Mesendoderm (in vitro differentiated cells): Measurements from ENCODE around the gene TRPV3.
"Not testable (repeated sequence)": the region's sequence is repeated elsewhere in the genome, so short reads cannot be mapped to it uniquely, and the experiment has no call there.

Experiments used
- DNase-seq: peaks from one replicate; pipeline ENCODE4 v3.0.0; 2013
- H2AK5ac ChIP-seq: 2 replicates; pipeline ENCODE4 v1.6.1; 2013; ENCODE audit warnings: low read length, inconsistent platforms
- H2BK120ac ChIP-seq: 2 replicates; pipeline ENCODE4 v1.6.1; 2013; ENCODE audit warnings: low read depth, mild to moderate bottlenecking, low read length, moderate library complexity, mixed read lengths
- H2BK15ac ChIP-seq: replicated peaks from 2 replicates; pipeline ENCODE4 v1.6.1; 2013; ENCODE audit warnings: low read depth, mild to moderate bottlenecking, moderate library complexity
- H2BK5ac ChIP-seq: 2 replicates; pipeline ENCODE4 v1.6.1; 2013; ENCODE audit warnings: low read length, inconsistent platforms
- H3K18ac ChIP-seq: 2 replicates; pipeline ENCODE4 v1.6.1; 2013; ENCODE audit warnings: mild to moderate bottlenecking, low read length, mixed read lengths
- H3K23ac ChIP-seq: one replicate; pipeline ENCODE4 v1.6.1; 2013; ENCODE audit warnings: low read length
- H3K27ac ChIP-seq: 2 replicates; pipeline ENCODE4 v1.5.1; 2013; ENCODE audit warnings: low read depth, mild to moderate bottlenecking, inconsistent platforms, low read length, moderate library complexity
- H3K27me3 ChIP-seq: 2 replicates; pipeline ENCODE4 v1.6.1; 2013; ENCODE audit warnings: low read length, control low read depth, mild to moderate bottlenecking, inconsistent platforms; ENCODE audit not compliant: insufficient read depth, poor library complexity
- H3K36me3 ChIP-seq: 2 replicates; pipeline ENCODE4 v1.6.1; 2013; ENCODE audit warnings: low read length, inconsistent platforms; ENCODE audit not compliant: control insufficient read depth, insufficient read depth
- H3K4ac ChIP-seq: one replicate; pipeline ENCODE4 v1.6.1; 2013; ENCODE audit warnings: low read depth, mild to moderate bottlenecking, low read length, moderate library complexity
- H3K4me1 ChIP-seq: 2 replicates; pipeline ENCODE4 v1.6.1; 2013; ENCODE audit warnings: low read depth, low read length, inconsistent platforms; ENCODE audit not compliant: control insufficient read depth
- H3K4me2 ChIP-seq: 2 replicates; pipeline ENCODE4 v1.6.1; 2013; ENCODE audit warnings: low read length
- H3K4me3 ChIP-seq: 2 replicates; pipeline ENCODE4 v1.5.1; 2013; ENCODE audit warnings: mild to moderate bottlenecking, low read length
- H3K56ac ChIP-seq: one replicate; pipeline ENCODE4 v1.6.1; 2013; ENCODE audit warnings: low read length
- H3K79me1 ChIP-seq: 2 replicates; pipeline ENCODE4 v1.6.1; 2013; ENCODE audit warnings: low read length, inconsistent platforms
- H3K79me2 ChIP-seq: 2 replicates; pipeline ENCODE4 v1.6.1; 2013; ENCODE audit warnings: mild to moderate bottlenecking, low read length; ENCODE audit not compliant: control insufficient read depth, insufficient read depth
- H3K9ac ChIP-seq: 2 replicates; pipeline ENCODE4 v1.6.1; 2013; ENCODE audit warnings: low read length, inconsistent platforms
- H4K5ac ChIP-seq: one replicate; pipeline ENCODE4 v1.6.1; 2013; ENCODE audit warnings: low read length
- H4K8ac ChIP-seq: one replicate; pipeline ENCODE4 v1.6.1; 2013; ENCODE audit warnings: low read depth, mild to moderate bottlenecking, control low read depth, low read length, moderate library complexity
- WGBS: extraction: QIAGEN DNeasy Blood & Tissue Kit; methylation state at CpG from one replicate; pipeline ENCODE4 v1.1.7; 2013; ENCODE audit warnings: low lambda C conversion rate, missing lambda C conversion rate; ENCODE audit not compliant: insufficient coverage; ENCODE audit errors: extremely low coverage; 5-methylcytosine and 5-hydroxymethylcytosine counted together

The TRPV3 gene

DNA sequence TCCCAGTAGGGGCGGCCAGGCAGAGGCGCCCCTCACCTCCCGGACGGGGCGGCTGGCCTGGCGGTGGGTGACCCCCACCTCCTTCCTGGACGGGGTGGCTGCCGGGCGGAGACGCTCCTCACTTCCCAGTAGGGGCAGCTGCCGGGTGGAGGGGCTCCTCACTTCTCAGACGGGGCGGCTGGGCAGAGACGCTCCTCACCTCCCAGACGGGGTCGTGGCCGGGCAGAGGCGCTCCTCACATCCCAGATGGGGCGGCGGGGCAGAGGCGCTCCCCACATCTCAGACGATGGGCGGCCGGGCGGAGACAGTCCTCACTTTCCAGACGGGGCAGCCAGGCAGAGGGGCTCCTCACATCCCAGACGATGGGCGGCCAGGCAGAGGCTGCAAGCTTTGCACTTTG, 6.6 kb upstream of the TRPV3 start:
- not testable (repeated sequence) for H3K36me3 ChIP-seq, H3K56ac ChIP-seq, H3K9ac ChIP-seq, H2AK5ac ChIP-seq, H4K8ac ChIP-seq, H3K27me3 ChIP-seq, H4K5ac ChIP-seq, H3K4me2 ChIP-seq, H3K27ac ChIP-seq, H2BK5ac ChIP-seq, H2BK15ac ChIP-seq, H3K4me1 ChIP-seq, H3K18ac ChIP-seq, DNase-seq, H3K4me3 ChIP-seq, H2BK120ac ChIP-seq, H3K23ac ChIP-seq, H3K79me2 ChIP-seq, H3K4ac ChIP-seq, H3K79me1 ChIP-seq
- no CpG with 5 or more reads among the region's 28 CpGs for WGBS

- Histone ChIP-seq H3K18ac (no peak overlapping the region), H3K4me1 (no peaks in the 10 kb centered on the region), H3K27me3 (no peaks in the 10 kb centered on the region), H3K9ac (no peak overlapping the region), H2BK5ac (no peak overlapping the region), H3K79me1 (no peaks in the 10 kb centered on the region), H3K79me2 (no peaks in the 10 kb centered on the region), H3K27ac (no peak overlapping the region), H3K56ac (no peak overlapping the region), H2BK120ac (no peak overlapping the region), H3K4me3 (no peak overlapping the region), H4K5ac (no peak overlapping the region), H4K8ac (no peak overlapping the region), H2BK15ac (no peak overlapping the region), H3K4me2 (no peak overlapping the region), H3K4ac (no peak overlapping the region), H3K23ac (no peak overlapping the region), H2AK5ac (no peak overlapping the region), H3K36me3 (no peaks in the 10 kb centered on the region)
- no CpG with 5 or more reads among the region's 9 CpGs for WGBS
- DNase-seq: no peak
These were observed 1.6 kb upstream of the TRPV3 start for GRCh38 chr17:3559270-3559645.

- Histone ChIP-seq H3K56ac (no peak overlapping the region), H3K4me1 (no peaks in the 10 kb centered on the region), H2BK15ac (no peak overlapping the region), H4K8ac (no peak overlapping the region), H4K5ac (no peak overlapping the region), H3K27me3 (no peaks in the 10 kb centered on the region), H3K18ac (no peak overlapping the region), H3K4me2 (no peak overlapping the region), H2BK5ac (no peak overlapping the region), H3K23ac (no peak overlapping the region), H3K9ac (no peak overlapping the region), H2AK5ac (no peak overlapping the region), H3K4ac (no peak overlapping the region), H3K79me1 (no peaks in the 10 kb centered on the region), H3K36me3 (no peaks in the 10 kb centered on the region), H3K27ac (no peak overlapping the region), H3K4me3 (no peak overlapping the region), H2BK120ac (no peak overlapping the region), H3K79me2 (no peaks in the 10 kb centered on the region)
- no CpG with 5 or more reads among the region's 25 CpGs for WGBS
- no peak for DNase-seq
These were observed 1.1 kb upstream of the TRPV3 start for GRCh38 chr17:3558603-3559269.

GRCh38 chr17:3556916-3557767, 470 bp downstream of the TRPV3 start:
- Histone ChIP-seq H3K4ac (no peak overlapping the region), H2BK5ac (no peak overlapping the region), H3K4me1 (no peaks in the 10 kb centered on the region)

GRCh38 chr17:3556239-3556915, 1.2 kb downstream of the TRPV3 start:
- no peak overlapping the region for H2BK15ac ChIP-seq
- no peak overlapping the region for H2AK5ac ChIP-seq
- no peaks in the 10 kb centered on the region for H3K4me1 ChIP-seq
- H3K36me3 ChIP-seq: no peaks in the 10 kb centered on the region
- H3K27ac ChIP-seq: no peak overlapping the region
- H3K23ac ChIP-seq: no peak overlapping the region
- no peak overlapping the region for H3K4me2 ChIP-seq
- no peaks in the 10 kb centered on the region for H3K79me2 ChIP-seq
- H3K79me1 ChIP-seq: no peaks in the 10 kb centered on the region
- H3K9ac ChIP-seq: no peak overlapping the region
- no peak overlapping the region for H3K18ac ChIP-seq
- no peak for DNase-seq
- no peaks in the 10 kb centered on the region for H3K27me3 ChIP-seq
- H4K8ac ChIP-seq: no peak overlapping the region
- H4K5ac ChIP-seq: no peak overlapping the region
- H3K4ac ChIP-seq: no peak overlapping the region
- no peak overlapping the region for H2BK5ac ChIP-seq
- H3K4me3 ChIP-seq: no peak overlapping the region
- H2BK120ac ChIP-seq: no peak overlapping the region
- H3K56ac ChIP-seq: no peak overlapping the region
- WGBS: no CpG with 5 or more reads among the region's 19 CpGs

More at GRCh38 chr17:3556916-3557767, 470 bp downstream of the TRPV3 start:
- Histone ChIP-seq H3K79me2 (no peaks in the 10 kb centered on the region), H3K23ac (no peak overlapping the region), H2BK15ac (no peak overlapping the region), H3K56ac (no peak overlapping the region), H2BK120ac (no peak overlapping the region), H4K8ac (no peak overlapping the region), H3K79me1 (no peaks in the 10 kb centered on the region), H2AK5ac (no peak overlapping the region), H3K9ac (no peak overlapping the region), H3K27ac (no peak overlapping the region), H3K36me3 (no peaks in the 10 kb centered on the region), H3K4me2 (no peak overlapping the region), H4K5ac (no peak overlapping the region), H3K4me3 (no peak overlapping the region), H3K18ac (no peak overlapping the region), H3K27me3 (no peaks in the 10 kb centered on the region)
- WGBS: no CpG with 5 or more reads among the region's 15 CpGs
- no peak for DNase-seq
